Measurements from ENCODE around the gene AGTPBP1.

The AGTPBP1 gene

GRCh38 chr9:85647571-85647970 is 94.2 kb downstream of the AGTPBP1 start:
- Histone ChIP-seq H3K27ac (ENCODE audit: low read length) (no peak overlapping the region), H3K9me3 (ENCODE audit: insufficient read depth, low read length) (no peaks in the 10 kb centered on the region), H2AFZ (ENCODE audit: low read depth, low read length) (no peak overlapping the region), H3K27me3 (ENCODE audit: low read depth, low read length) (no peaks in the 10 kb centered on the region), H4K20me1 (ENCODE audit: insufficient read depth, low read length) (peaks cover 8% of the 10 kb centered on the region), H3K4me1 (ENCODE audit: low read length) (peaks cover 26% of the 10 kb centered on the region), H3K4me2 (ENCODE audit: low read length) (peak overlapping the region; percentile 58), H3K9ac (ENCODE audit: low read length) (no peak overlapping the region), H3K79me2 (ENCODE audit: low read length) (no peaks in the 10 kb centered on the region), H3K36me3 (replicated peaks; ENCODE audit: low read depth, low read length) (peaks cover 5% of the 10 kb centered on the region), H3K4me3 (ENCODE audit: low read length) (peak overlapping the region; percentile 32; the same call in 1 of the 2 replicates)
- TF ChIP-seq EZH2phosphoT487 (IDR thresholded peaks at IDR 0.05; ENCODE audit: low read depth) = no peak
- no peak for TF ChIP-seq CTCF (IDR thresholded peaks at IDR 0.05; ENCODE audit: low read depth, low read length)

- 0 out of 2 replicates have a peak overlapping the region, but pooled peaks have one; percentile 2 for H3K4me2 ChIP-seq (ENCODE audit: low read length)
- H4K20me1 ChIP-seq (ENCODE audit: insufficient read depth, low read length) = peaks cover 8% of the 10 kb centered on the region
- H3K79me2 ChIP-seq (ENCODE audit: low read length) = no peaks in the 10 kb centered on the region
- no peak overlapping the region for H2AFZ ChIP-seq (ENCODE audit: low read depth, low read length)
- no peaks in the 10 kb centered on the region for H3K9me3 ChIP-seq (ENCODE audit: insufficient read depth, low read length)
- H3K27ac ChIP-seq (ENCODE audit: low read length) = no peak overlapping the region
- no peak for TF ChIP-seq CTCF (IDR thresholded peaks at IDR 0.05; ENCODE audit: low read depth, low read length)
- TF ChIP-seq EZH2phosphoT487 (IDR thresholded peaks at IDR 0.05; ENCODE audit: low read depth) = no peak
- H3K4me1 ChIP-seq (ENCODE audit: low read length) = peaks cover 26% of the 10 kb centered on the region
- H3K36me3 ChIP-seq (replicated peaks; ENCODE audit: low read depth, low read length) = peaks cover 5% of the 10 kb centered on the region
- H3K9ac ChIP-seq (ENCODE audit: low read length) = no peak overlapping the region
- H3K27me3 ChIP-seq (ENCODE audit: low read depth, low read length) = no peaks in the 10 kb centered on the region
- no peak overlapping the region for H3K4me3 ChIP-seq (ENCODE audit: low read length)
Measured at GRCh38 chr9:85645909-85646627, 95.7 kb downstream of the AGTPBP1 start.

GRCh38 chr9:85640425-85640824 is 101.3 kb downstream of the AGTPBP1 start:
- no peak for TF ChIP-seq EZH2phosphoT487 (IDR thresholded peaks at IDR 0.05; ENCODE audit: low read depth)
- no peak for TF ChIP-seq CTCF (IDR thresholded peaks at IDR 0.05; ENCODE audit: low read depth, low read length)
- H3K79me2 ChIP-seq (ENCODE audit: low read length) = no peaks in the 10 kb centered on the region

GRCh38 chr9:85639675-85640186 is 102.0 kb downstream of the AGTPBP1 start:
- Histone ChIP-seq H3K9me3 (ENCODE audit: insufficient read depth, low read length) (no peaks in the 10 kb centered on the region), H3K79me2 (ENCODE audit: low read length) (no peaks in the 10 kb centered on the region), H2AFZ (ENCODE audit: low read depth, low read length) (no peak overlapping the region), H3K36me3 (replicated peaks; ENCODE audit: low read depth, low read length) (no peaks in the 10 kb centered on the region), H3K27ac (ENCODE audit: low read length) (no peak overlapping the region), H4K20me1 (ENCODE audit: insufficient read depth, low read length) (no peaks in the 10 kb centered on the region), H3K9ac (ENCODE audit: low read length) (no peak overlapping the region), H3K27me3 (ENCODE audit: low read depth, low read length) (no peaks in the 10 kb centered on the region), H3K4me1 (ENCODE audit: low read length) (no peaks in the 10 kb centered on the region), H3K4me3 (ENCODE audit: low read length) (no peak overlapping the region), H3K4me2 (ENCODE audit: low read length) (no peak overlapping the region)
- no peak for TF ChIP-seq CTCF (IDR thresholded peaks at IDR 0.05; ENCODE audit: low read depth, low read length)
- TF ChIP-seq EZH2phosphoT487 (IDR thresholded peaks at IDR 0.05; ENCODE audit: low read depth) = no peak

More at GRCh38 chr9:85640425-85640824, 101.3 kb downstream of the AGTPBP1 start:
- Histone ChIP-seq H2AFZ (ENCODE audit: low read depth, low read length) (no peak overlapping the region), H3K36me3 (replicated peaks; ENCODE audit: low read depth, low read length) (no peaks in the 10 kb centered on the region), H4K20me1 (ENCODE audit: insufficient read depth, low read length) (no peaks in the 10 kb centered on the region), H3K9ac (ENCODE audit: low read length) (no peak overlapping the region), H3K27ac (ENCODE audit: low read length) (no peak overlapping the region), H3K4me2 (ENCODE audit: low read length) (no peak overlapping the region), H3K4me1 (ENCODE audit: low read length) (no peaks in the 10 kb centered on the region), H3K9me3 (ENCODE audit: insufficient read depth, low read length) (no peaks in the 10 kb centered on the region), H3K27me3 (ENCODE audit: low read depth, low read length) (no peaks in the 10 kb centered on the region), H3K4me3 (ENCODE audit: low read length) (no peak overlapping the region)

Data from OCI-LY3 (cell line).